GM20000 (cell line): ENCODE measurements around the gene FHAD1.

Experiments
- DNase-seq: peaks from one replicate; pipeline ENCODE4 v3.0.0; 2012; ENCODE audit warnings: low spot score
- CTCF ChIP-seq: IDR thresholded peaks from 2 replicates; pipeline ENCODE4 v1.5.1; 2012; ENCODE audit warnings: mild to moderate bottlenecking, control low read depth; ENCODE audit errors: extremely low read depth, missing control alignments

FHAD1 gene

GRCh38 chr1:15242766-15243165, 4.3 kb upstream of the FHAD1 start:
- TF ChIP-seq CTCF = no peak

GRCh38 chr1:15243275-15244043, 3.6 kb upstream of the FHAD1 start:
- no peak for TF ChIP-seq CTCF
- DNase-seq = no peak

More at GRCh38 chr1:15242766-15243165, 4.3 kb upstream of the FHAD1 start:
- no peak for DNase-seq

GRCh38 chr1:15244813-15245212, 2.2 kb upstream of the FHAD1 start:
- no peak for DNase-seq
- no peak for TF ChIP-seq CTCF

- DNase-seq = no peak
- TF ChIP-seq CTCF = no peak
These were observed 1.2 kb upstream of the FHAD1 start for GRCh38 chr1:15245593-15246360.

- no peak for TF ChIP-seq CTCF
- DNase-seq = no peak
These were observed 1.2 kb downstream of the FHAD1 start for GRCh38 chr1:15248216-15248615.

- peak; percentile 52 for DNase-seq
- TF ChIP-seq CTCF = no peak
These were observed 2.1 kb downstream of the FHAD1 start for GRCh38 chr1:15249081-15249480.

- no peak for DNase-seq
- no peak for TF ChIP-seq CTCF
These were observed 5.1 kb downstream of the FHAD1 start for GRCh38 chr1:15251857-15252835.
